ENCODE data around the gene PCNX3.

GRCh38 chr11:65672180-65672860 lies 56.7 kb downstream of the PCNX3 start:
- TF ChIP-seq CTCF (IDR thresholded peaks at IDR 0.05) (no peak), POLR2A (IDR thresholded peaks at IDR 0.05) (no peak)

Measured in body of pancreas (tissue), 4 donors.